Omental fat pad (tissue), 4 donors: ENCODE measurements around the gene FAAP100. TPM values are rescaled to one million over a fixed set of nuclear protein-coding genes. Genes with fewer than 3 reads are reported as not detected.
"Not testable (repeated sequence)": the region's sequence is repeated elsewhere in the genome, so short reads cannot be mapped to it uniquely, and the experiment has no call there.

Experiments
- ATAC-seq: fragments of 150-250 bp; one replicate; pipeline ENCODE4 v1.9.1; 2016; ENCODE audit warnings: mild to moderate bottlenecking, moderate library complexity; ENCODE audit not compliant: low FRiP score
- DNase-seq: peaks from one replicate; pipeline ENCODE4 v3.0.0-alpha.2; 2019; ENCODE audit warnings: low spot score
- CTCF ChIP-seq, 3 donors: fragments of 450-650 bp; IDR thresholded peaks; one replicate each; pipeline ENCODE4 v1.5.1; 2016 to 2017; ENCODE audit warnings: antibody characterized with exemption in 3 of 3, mild to moderate bottlenecking in 3 of 3, moderate library complexity in 2 of 3
- total RNA-seq, 4 donors: library from RNA; depleted of rRNA; stranded (reverse); fragments of >200 nt; gene quantifications; one replicate each; pipeline ENCODE4 v1.1.0, GENCODE V29; 2016

Gene FAAP100
- total RNA-seq, 4 donors from 2014 or later: 13.9 to 28.0 (median 22.8) TPM

GRCh38 chr17:81535007-81535328 is 17.2 kb downstream of the FAAP100 start:
- ATAC-seq (no peak), DNase-seq (no peak)
- no peak for TF ChIP-seq CTCF (IDR thresholded peaks at IDR 0.05)

GRCh38 chr17:81534157-81535006 is 17.8 kb downstream of the FAAP100 start:
- no peak for TF ChIP-seq CTCF (IDR thresholded peaks at IDR 0.05)
- DNase-seq (no peak), ATAC-seq (no peak)

- ATAC-seq: no peak
- DNase-seq: no peak
- no peak for TF ChIP-seq CTCF (IDR thresholded peaks at IDR 0.05)
These were observed 18.6 kb downstream of the FAAP100 start for GRCh38 chr17:81533339-81534141.

- DNase-seq: no peak
- no peak for ATAC-seq
These were observed 19.5 kb downstream of the FAAP100 start for GRCh38 chr17:81532490-81533287.

GRCh38 chr17:81531998-81532404 is 20.2 kb downstream of the FAAP100 start:
- DNase-seq, ATAC-seq: not testable (repeated sequence)

More at GRCh38 chr17:81532490-81533287, 19.5 kb downstream of the FAAP100 start:
- no peak for TF ChIP-seq CTCF (IDR thresholded peaks at IDR 0.05)

GRCh38 chr17:81531013-81531412 is 21.1 kb downstream of the FAAP100 start:
- ATAC-seq, DNase-seq: not testable (repeated sequence)

- DNase-seq (no peak), ATAC-seq (no peak)
- TF ChIP-seq CTCF (IDR thresholded peaks at IDR 0.05): no peak
These were observed 22.7 kb downstream of the FAAP100 start for GRCh38 chr17:81529437-81529803.
